ENCODE measurements around the gene TADA2B.

TADA2B gene

DNA sequence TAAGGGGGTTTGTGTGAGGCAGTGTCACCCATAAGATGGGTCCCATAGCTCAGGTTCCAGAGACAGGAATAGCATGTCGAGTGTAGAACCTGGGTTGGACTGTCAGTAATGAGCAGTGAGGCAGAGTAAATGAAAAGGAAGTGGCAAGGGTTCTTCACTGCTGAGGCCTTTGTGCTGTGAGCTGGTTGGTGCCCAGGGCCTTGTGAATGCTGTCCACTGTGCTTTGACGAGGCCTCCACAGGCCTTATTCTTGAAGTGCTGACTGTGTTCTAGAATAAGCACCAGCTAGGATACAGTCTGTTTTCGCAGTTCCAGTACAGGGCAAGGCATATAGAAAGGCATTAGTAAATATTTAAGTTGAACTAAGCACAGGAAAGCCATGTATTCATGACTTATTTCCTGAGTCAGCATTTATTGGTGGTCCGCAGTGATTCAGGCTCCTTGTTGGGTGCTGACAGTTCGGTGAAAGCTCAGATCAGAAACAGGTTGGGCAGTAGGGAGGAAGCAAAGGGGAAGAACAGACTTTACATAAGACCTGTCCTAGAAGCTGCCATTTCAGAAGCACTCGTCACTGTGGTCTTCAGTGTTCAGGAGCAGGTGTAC is 25.6 kb upstream of the TADA2B start:
- DNase-seq (ENCODE audit: low read depth in 2 of 2): no peak

DNA sequence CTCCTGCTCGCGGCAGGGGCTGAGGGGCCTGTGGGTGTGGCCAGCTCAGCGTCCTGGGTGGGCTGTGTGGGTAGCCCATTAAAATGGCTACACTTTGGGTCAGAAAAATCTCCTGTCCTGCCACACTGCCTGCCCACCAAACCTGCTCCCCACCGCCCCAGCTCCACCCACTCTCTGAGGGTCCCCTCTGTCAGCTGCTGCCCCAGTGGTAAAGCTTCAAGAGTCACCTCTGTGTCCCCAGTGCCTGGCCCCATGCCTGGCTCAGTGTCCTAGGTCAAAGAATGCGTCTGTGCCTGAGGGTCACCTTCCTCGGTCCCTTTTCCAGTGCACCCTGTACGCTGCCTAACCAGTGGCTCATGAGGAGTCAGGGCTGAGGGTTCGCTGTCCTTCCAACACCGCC is 24.9 kb upstream of the TADA2B start:
- DNase-seq (ENCODE audit: low read depth in 2 of 2): no peak

DNA sequence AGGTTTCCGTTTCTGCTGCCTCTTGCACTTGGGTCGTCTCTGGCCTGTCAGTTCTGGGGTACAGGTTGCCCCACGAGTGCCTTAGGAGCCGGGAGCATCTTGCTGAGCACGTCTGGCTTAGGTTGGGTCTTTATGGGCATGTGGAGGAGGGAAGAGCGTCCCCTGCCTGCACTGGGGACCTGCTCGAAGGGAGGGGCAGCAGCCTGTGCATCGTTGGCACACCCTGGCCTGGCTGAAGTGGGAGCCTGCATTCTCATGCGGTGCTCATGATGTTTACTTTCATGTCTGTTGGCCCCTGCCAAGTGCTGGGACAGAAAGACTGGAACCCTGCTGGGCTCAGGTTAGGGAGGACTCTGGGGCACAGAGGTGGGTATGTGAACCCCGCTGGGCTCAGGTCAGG is 23.8 kb upstream of the TADA2B start:
- no peak for DNase-seq (ENCODE audit: low read depth in 2 of 2)

DNA sequence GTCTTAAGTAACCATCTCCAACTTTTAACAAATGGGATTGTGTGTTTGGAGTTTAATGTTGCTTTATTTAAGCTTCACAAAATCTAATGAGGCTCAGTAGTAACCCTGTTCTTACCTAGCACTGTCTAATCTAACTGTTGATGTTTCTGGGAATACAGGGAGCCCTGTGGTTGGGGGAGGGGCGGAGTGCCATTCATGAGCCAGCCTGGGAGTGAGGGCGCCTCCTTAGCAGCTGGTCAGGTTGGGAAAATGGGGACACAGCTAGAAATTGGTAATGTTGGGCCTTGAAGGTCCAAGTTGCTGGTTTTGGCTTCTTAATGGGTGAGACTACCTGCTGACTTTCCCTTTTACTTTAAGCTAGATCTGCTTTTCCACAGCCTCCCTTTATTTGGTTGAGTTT is 22.9 kb upstream of the TADA2B start:
- DNase-seq (ENCODE audit: low read depth in 2 of 2): no peak

DNA sequence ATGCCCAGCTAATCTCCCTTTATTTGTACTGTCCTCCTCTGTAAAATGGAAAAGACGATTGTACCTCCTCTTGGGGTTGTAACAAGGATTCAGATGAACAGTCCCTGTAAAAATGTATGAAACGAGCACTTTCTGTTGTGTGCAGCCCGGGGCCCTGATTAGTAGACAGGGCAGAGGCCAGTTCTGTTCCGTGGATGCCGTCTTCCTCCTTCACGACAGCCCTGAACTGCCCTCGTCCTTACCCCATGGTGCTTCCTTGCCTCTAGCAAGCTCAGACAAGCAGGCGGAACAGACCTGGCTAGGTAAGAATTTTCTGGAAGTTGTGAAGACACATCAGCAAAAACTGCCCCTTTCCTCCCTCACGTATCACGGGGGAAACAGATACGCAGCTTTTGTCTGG is 22.3 kb upstream of the TADA2B start:
- DNase-seq (ENCODE audit: low read depth in 2 of 2): no peak

DNA sequence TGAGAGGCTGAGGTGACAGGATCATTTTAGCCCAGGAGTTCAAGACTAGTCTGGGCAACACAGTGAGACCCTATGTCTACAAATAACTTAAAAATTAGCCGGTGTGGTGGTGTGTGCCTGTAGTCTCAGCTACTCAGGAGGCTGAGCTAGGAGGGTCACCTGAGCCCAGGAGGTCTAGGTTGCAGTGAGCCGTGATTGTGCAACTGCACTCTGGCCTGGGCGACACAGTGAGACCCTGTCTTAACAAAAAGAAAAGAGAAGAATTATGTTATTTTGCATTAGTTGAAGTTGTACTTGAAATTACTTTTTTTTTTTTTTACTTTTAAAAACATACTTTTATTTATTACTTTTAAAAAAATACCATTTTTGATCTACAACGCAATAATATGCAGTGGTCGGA is 21.8 kb upstream of the TADA2B start:
- no peak for DNase-seq (ENCODE audit: low read depth in 2 of 2)

DNA sequence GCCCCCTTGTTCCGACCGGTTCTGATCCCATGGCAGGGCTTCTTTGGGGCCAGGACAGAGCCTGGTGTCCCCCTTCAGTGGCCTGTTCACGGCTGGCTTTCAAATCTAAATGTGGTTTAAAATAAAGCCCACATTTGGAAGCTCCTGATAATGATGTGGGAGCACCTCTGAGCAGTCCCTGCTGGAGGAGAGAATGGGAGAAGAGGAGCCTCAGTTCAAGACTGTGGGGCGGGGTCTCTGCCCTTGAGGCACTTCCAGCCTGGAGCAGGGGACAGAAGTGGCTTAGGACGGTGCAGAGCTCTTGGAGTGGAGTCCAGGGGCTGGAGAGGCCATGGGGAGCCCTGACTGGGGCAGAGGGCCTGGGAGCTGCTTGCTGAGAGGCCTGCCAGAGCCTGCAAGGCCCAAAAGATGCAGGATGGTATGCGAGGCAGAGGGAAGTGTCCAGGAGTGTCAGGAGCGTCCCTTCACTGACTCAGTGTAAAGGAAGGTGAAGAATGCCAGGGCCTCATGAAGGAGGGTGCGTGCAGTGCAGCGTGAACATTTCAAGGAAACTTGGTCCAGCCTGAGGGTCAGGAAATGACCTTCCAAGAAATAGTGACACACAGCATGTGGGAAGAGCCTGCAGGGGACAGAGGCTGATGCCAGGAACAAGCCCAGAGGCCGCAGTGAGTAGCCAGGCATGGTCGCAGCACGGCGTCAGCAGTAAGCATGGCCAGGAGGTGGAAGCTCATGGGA is 21.1 kb upstream of the TADA2B start:
- DNase-seq (ENCODE audit: low read depth in 2 of 2): no peak

DNA sequence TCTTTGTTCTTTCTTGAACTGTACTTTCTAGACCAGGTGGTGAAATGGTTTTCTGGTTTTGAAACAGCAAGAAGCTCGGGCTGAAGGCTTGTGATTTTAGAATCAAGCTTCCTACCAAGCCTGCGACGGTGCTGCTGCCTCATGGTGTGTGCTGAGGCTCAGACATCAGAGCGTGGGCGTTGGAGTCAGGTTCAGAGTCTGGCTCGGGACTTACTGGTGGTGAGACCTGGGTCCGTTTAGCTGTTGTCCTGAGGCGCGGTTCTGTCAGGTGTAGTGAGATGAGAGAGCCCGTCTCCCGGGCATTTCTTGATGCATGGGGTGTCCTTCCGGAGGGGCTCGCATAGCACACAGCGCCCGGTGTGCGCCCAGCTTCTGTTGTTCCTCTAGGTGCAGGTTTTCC is 19.7 kb upstream of the TADA2B start:
- DNase-seq (ENCODE audit: low read depth in 2 of 2): no peak

DNA sequence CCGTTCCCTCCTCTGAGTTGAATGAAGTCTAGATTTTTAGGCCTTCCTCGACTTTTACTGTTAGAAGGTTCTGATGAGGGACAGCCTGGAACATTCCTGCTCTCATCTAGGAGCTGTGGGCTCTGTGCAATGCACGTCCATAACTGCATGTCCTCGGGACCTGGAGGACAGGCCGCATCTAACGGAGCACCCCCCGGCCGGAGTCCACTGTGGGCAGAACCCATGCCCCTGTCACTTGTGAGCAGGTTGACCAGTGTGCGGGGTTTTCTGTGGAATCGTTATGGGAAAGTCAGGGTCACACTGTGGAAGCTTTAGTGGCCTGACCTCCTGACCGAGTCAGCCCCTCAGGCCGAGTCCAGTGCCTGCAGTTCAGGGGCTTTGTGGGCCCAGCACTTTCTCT is 19.3 kb upstream of the TADA2B start:
- no peak for DNase-seq (ENCODE audit: low read depth in 2 of 2)

DNA sequence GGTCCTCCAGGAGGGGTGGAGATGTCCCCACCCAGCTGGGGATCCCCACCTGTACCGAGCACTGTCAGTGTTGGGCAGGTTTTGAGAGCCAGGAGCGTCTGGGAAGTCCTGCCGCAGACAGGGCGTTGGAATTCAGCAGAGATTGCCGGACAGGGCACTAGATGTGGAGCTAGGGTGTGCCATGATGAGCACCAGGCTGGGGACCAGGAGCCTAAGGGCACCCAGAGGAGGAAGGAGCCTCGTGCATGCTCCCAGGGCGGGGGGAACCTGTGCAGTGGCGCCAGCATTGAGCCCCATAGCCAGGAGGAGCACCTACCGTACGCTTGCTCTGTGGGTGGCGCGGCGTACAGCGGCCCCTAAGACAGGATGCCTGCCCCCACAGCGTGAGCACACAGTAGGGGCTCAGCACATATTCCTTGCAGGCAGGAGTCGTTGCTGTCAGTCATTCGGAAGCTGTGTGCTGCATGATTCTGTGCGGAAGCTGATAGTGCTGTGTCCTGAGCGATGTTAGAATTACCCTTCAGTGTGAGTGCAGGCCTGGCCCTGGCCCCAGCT is 18.8 kb upstream of the TADA2B start:
- no peak for DNase-seq (ENCODE audit: low read depth in 2 of 2)

DNA sequence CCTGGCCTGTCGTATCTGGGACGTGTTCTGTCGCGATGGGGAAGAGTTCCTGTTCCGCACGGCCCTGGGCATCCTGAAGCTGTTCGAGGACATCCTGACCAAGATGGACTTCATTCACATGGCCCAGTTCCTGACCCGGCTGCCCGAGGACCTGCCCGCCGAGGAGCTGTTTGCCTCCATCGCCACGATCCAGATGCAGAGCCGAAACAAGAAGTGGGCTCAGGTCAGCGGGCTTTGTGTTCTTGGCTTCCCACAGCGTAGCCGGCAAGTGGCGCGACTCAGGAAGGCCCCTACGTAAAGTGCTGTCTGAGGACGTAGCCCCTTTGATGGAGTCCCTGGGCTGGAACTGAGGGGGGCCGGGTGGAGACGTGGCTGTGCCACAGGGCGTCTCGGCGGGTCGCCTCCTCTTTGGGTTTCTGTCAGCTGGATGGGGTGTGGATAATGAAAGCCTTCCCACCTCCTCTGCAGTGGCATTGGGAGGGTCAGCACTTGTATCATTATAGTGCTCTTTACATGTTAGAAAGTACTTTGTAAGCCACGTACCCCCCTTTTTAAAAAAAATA is 18.1 kb upstream of the TADA2B start:
- no peak for DNase-seq (ENCODE audit: low read depth in 2 of 2)

DNA sequence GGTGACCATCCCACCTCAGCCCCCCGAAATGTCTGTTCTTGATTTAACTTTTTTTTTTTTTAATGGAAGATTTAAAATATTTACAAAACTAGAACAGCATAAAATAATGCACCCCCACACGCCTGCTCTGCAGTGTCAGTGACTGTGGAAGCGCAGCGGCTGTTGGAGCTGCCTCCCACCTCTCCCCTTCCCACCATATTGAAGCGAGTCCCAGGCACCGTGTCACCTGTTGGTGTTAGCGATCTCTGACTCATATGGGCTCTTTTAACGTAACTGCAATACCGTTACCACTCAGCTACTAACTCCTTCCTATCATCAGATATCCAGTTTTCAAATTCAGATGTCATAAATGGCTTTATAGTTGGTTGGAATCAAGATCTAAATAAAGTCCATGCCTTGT is 17.1 kb upstream of the TADA2B start:
- DNase-seq (ENCODE audit: low read depth in 2 of 2): no peak

DNA sequence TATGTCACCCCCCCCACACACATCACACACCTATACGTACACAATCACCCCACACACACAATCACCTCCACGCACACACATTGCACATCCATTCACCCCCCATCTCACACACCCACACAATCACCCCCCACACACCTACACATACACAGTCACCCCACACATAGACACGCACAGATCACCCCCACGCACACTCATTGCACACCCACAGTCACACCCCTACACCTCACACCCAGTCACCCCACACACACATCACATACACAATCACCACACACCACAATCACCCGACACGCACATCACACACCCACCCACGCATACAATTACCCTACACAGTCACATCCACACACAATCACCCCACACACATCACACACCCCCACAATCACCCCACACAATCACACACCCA is 15.9 kb upstream of the TADA2B start:
- DNase-seq (ENCODE audit: low read depth in 2 of 2): no peak

DNA sequence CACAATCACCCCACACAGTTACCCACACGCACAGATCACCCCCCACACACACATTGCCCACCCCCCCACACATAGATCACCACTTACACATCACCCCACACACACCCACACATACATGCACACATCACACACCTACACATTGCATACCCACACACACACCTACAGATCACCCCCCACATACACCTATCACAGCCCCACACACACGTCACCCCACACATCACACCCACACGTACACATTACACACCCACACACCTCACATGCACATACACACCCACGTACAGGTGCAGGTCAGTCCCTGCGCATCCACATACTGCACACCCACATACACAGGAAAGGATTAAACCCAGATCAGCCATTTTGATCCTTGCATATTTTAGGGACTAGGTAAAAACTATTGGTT is 15.3 kb upstream of the TADA2B start:
- no peak for DNase-seq (ENCODE audit: low read depth in 2 of 2)

DNA sequence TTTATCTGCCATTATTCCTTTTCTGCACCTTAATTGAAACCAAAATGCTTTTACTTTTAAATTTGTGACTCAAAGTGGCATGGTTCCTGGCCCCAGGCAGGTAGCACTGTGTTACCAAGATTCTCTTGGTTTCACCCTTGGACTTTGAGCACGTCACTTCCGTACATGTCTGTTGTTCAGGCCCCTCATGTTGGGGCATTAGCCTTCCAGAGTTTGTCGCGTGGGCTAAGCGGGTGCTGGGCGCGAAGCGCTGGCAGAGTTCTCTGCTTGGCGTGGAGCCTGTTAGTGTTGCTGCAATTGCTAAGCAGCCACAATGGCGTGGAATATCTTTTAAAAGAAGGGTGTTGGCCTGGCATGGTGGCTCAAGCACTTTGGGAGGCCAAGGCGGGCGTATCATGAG is 14.0 kb upstream of the TADA2B start:
- no peak for DNase-seq (ENCODE audit: low read depth in 2 of 2)

DNA sequence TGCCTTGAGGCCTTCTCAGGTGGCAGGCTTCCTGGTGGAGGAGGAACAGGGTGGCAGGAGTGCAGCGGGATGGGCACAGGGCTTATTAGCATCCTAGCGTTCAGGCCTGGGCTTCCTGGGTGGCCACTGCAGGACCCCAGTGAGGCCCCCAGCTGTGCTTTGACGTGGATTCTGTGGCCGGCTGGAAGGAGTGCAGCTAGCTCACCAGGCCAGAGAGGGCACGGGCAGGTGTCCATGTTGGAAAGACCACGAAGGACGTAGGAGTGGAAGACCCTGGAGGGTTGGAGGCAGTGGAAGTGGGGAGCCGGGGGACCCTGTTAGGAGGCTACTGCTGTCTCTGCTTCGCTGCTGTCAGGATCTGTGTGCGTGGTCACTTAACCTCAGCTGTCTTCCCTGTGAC is 13.3 kb upstream of the TADA2B start:
- DNase-seq (ENCODE audit: low read depth in 2 of 2): no peak

DNA sequence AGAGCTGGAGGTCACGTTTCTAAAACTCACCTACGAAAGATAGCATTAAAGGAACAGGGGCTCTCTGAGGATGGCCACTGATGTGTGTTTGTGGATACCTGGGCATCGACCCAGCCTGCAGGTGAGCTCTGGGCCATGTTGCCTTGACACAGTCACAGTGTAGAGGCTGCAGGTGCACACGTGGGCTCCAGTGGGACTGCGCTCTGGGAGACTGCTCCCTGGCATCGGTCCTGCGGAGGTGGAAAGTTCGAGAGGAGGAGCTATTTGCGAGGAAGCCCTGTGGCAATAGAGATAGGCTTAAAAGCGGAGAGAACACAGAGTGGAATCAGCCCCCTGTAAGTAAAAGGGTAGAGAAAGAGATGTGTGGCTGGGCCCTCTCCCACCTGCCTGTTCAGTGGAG is 12.3 kb upstream of the TADA2B start:
- no peak for DNase-seq (ENCODE audit: low read depth in 2 of 2)

DNA sequence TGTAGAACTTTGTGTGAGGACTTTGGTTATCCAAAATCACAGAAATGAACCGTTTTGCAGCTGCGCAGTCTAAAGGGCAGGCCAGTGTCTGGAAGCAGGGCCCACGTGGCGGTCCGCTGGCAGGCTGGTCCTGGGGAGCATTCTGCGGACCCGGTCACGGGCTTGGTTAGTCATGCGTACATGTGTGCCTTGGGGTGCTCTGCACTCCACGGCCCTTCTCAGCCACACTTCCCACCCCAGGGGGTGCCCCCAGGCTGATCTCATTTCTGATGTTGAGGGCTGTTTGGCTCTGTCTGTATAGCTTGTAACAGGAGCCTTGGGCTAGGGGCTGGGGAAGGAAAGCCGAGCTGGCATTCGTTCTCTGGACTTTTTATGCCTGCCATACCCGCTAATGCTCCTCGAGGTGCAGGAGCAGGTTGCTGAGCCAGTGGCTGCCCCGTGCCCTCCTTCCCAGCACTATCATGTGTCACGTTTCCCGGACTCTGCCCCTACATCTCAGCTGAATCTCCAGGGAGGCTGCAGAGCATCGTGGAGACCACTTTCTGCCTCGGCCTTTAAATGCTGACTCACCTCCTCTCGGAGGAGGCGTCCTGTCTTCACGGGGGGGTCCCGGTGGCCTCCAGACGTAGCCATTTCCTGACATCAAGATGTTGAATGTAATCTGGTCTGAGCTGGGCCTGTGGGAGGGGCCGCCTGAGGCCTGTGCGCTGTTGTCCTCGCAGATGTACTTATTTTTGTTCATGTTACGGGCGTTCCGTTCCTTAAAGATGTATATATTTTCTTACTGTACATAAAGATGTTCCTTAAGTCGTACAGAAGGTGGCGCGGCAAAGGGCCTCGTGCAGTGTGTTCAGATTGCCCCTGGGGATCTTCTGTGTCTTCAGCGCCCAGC is 11.4 kb upstream of the TADA2B start:
- no peak for DNase-seq (ENCODE audit: low read depth in 2 of 2)

DNA sequence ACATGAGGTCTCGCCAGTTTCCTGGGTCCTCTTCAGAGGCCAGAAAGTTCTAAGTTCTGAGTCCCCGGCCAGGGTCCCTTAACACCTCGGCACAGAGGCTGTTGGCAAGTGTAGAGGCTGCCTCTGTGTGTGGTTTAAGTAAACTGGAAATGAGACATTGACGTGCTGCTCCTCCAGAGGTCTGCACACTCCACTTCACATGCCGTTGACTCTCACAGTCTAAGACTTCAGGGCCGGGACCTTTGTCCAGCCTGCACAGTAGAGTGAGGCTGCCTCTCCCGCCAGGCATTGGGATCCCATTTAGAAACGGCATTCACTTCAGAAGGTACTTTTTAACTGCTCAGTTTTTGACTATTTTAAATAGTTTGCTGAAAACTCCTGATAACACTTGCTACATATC is 10.6 kb upstream of the TADA2B start:
- no peak for DNase-seq (ENCODE audit: low read depth in 2 of 2)

DNA sequence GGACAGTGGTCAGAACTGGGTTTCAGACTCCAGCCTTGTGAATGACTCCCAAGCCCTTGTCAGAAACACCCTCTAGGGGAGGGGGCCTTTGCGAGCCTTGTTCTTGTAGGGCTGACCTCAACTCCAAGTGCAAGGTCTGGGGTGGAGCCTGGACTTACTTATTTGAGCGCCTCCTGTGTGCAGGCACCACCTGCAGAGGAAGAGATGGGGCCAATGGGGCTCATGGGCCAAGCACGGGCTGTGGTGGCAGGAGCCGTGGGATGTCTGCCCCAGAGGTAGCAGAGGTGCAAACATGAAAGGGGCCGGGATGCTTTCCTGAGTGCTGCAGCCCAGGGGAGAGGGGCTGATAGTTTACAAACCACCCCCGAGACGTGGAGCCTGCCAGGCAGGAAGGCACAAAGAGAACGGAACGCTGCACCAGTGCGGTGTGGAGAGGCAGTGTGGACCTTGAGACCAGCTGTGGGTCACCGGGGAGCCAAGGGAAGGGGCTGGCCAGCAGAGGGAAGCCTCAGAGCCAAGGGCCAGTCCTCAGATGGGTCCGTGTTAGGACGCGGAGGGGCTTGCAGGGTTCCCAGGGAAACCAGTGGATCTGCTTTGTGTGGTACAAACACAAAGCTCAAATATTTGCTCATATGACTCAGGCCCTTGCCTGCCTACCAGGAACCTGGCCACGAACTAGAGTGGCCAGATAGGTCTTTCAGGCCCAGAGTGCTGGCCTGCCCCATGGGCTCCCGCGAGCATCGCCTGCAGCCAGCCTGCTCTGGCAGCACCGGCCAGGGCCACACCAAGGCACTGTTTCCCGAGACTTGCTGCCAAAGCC is 8.7 kb upstream of the TADA2B start:
- no peak for DNase-seq (ENCODE audit: low read depth in 2 of 2)

DNA sequence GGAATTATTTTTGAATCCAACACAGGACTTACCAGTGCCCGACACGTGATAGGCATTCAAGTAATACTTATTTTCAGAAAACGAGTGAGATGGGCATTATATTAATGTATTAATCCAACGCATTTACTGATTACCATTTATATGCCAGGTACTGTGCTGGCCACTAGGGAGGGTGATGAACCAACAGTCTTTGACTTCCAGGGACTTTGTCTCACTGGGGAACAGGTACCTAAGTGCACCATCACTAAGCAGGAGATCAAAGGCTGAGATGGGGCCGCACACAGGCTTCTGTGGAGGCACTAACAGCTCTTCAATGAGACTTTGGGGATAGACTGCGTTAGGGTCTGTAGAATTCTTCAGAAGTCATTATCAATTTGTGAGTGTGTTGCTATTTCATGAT is 5.7 kb upstream of the TADA2B start:
- DNase-seq (ENCODE audit: low read depth in 2 of 2): no peak

All from activated CD4-positive, alpha-beta T cell treated with anti-CD3 and anti-CD28 coated beads for 24 hours (primary cell).